ENCODE results near the gene NKD2.

The NKD2 gene

DNA sequence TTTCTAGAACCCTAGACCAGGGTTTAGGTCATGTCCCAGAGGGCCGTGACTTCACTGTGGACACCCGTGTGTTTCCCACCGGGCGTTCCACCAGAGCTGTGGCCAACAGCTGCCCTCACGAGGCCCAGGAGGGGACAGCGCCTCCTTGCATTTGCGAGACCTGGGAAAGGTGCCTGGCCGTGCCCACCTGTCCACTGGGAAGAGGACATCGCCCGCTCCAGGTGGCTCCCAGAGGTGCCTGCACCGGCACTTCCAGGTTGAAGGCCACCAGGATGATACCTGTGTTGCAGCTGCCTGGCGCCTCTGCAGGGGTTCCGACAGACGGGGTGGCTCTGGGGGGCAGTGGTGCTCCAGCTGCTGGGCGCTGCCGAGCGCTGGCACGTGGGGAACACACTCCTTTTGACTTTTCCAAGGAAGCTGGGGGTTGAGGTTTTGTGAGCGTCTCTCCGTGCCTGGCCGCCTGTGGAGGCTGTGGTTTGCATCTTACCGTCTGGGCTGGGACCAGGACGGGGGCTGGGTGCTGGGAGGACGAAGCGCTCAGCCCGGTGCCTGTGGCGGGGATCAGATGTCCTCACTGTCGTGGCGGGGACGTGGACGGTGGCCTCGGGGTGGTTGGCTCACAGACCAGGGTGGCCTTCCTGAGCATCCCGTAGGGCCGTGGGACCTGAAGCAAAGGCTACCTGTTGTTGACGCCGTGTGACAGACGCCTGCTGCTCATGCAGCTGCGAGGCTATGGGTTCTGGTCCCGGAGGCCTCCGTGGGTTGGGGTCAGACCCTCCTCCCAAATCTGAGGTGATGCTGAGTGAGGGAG is 19.2 kb downstream of the NKD2 start:
- no peak for DNase-seq (ENCODE audit: low spot score)
- no peak for TF ChIP-seq CTCF (IDR thresholded peaks at IDR 0.05; ENCODE audit: extremely low read depth, missing control alignments)

DNA sequence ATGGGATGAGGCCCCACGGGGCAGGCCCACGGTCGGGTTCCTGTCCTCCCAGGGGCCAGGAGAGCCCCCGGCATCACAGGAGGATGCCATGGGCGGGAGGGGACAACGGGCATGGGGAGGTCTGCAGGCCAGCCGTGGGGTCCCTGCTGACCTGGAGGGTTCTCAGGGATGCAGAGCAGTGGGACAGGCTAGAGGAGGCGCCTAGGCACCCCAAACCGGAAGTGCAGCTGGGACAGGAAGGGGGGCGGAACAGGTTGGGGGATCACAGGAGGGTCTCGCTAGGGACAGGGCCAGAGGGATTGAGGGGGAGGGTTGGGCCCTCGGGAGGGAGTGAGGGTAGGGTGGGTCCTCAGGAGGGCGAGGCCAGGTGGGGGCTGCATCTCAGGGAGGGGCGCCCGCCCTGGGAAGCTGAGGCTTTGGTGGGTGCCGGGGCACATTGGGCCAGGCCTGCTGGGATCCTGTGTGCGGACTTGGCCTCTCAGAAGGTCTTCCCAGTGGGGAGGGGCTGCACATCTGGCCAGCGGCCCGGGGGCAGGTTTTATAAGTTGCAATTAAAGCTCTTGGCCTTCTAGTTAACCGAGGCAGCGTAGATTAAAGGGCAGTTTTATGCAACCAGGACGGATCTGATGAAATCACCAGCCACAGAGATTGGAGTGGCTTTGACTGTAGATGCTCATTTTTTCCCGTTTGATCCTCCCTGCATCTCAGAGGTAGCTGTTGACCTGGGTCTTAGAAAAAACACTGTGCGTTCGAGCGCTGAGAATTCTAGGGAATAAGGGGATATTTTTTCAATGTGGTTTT is 20.1 kb downstream of the NKD2 start:
- TF ChIP-seq CTCF (IDR thresholded peaks at IDR 0.05; ENCODE audit: extremely low read depth, missing control alignments): no peak
- DNase-seq (ENCODE audit: low spot score): no peak

GRCh38 chr5:1029282-1029944 is 20.8 kb downstream of the NKD2 start:
- DNase-seq (ENCODE audit: low spot score): no peak
- no peak for TF ChIP-seq CTCF (IDR thresholded peaks at IDR 0.05; ENCODE audit: extremely low read depth, missing control alignments)

DNA sequence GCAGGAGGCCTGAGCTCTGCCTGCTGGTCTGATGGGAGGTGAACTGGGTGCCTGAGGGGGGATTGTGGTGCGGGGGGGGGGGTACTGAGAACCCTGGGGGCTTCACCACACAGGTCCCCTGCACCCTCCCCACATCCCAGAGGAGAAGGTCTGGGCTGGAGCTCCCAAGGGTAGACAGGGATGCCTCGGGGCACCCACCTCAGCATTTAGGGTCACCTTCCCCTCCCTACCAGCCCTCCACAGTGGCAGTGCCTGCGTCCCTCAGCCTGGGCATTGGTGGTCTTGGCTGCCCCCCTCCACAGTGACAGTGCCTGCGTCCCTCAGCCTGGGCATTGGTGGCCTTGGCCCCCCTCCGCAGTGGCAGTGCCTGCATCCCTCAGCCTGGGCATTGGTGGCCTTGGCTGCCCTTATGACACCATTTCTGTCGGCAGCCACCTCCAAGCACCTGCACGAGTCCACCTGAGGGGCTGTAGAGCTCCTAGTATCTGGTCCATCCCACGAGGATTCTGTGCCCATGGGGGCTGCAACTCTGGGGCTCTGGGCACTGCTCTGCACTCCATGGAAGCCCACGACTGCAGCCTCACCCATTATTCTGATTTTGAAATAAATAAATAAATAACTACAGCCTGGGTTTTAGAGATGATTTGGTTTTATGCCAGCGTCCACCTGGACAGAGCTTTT is 21.5 kb downstream of the NKD2 start:
- no peak for TF ChIP-seq CTCF (IDR thresholded peaks at IDR 0.05; ENCODE audit: extremely low read depth, missing control alignments)
- DNase-seq (ENCODE audit: low spot score): no peak

- TF ChIP-seq CTCF (IDR thresholded peaks at IDR 0.05; ENCODE audit: extremely low read depth, missing control alignments): no peak
- DNase-seq (ENCODE audit: low spot score): no peak
Measured at GRCh38 chr5:1030801-1031271, 22.2 kb downstream of the NKD2 start.

DNA sequence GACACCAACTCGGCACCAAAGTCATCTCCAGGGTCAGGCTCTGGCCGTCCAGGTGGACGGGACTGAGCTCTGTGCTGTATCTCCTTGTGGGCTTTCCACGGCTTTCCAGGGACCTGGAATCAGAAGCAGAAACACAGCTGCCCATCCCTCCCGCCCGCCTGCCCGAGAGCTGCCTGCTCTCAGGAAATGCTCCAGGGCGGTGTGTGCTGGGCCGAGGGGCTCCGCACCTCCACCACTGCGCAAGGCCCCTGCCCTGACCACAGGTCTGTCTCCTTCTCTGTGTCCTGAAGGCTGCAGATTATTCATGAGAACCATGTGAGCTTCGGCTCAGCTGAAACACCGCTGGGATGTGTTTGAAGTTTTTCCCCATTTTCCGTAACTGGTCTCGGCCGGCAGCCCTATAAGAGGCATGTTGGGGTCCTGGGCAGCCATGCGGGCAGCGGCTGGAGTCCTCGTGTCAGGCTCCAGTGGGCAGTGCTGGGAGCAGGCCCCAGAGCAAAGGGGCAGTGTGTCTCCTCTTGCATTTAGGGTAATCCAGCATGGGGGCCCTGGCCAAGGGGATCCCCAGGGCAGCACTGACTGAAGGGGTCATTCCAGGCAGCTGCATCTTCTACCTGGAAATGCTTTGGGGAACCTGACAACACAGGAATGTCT is 22.8 kb downstream of the NKD2 start:
- no peak for DNase-seq (ENCODE audit: low spot score)
- TF ChIP-seq CTCF (IDR thresholded peaks at IDR 0.05; ENCODE audit: extremely low read depth, missing control alignments): no peak
